Thyroid gland (tissue), 4 donors: Measurements from ENCODE around the gene CD302.
"Not testable (repeated sequence)": the region's sequence is repeated elsewhere in the genome, so short reads cannot be mapped to it uniquely, and the experiment has no call there.

Experiments
- POLR2A ChIP-seq, 2 donors: fragments of 450-650 bp; IDR thresholded peaks; one replicate each; pipeline ENCODE4 v1.6.1; 2017; ENCODE audit warnings: antibody characterized with exemption in 2 of 2, mild to moderate bottlenecking in 2 of 2, moderate library complexity in 1 of 2
- TF ChIP-seq, protein P1 (sequence below), 6 experiments: fragments of 200-600 bp in 3 of 6; fragments of 450-650 bp in 3 of 6; sonication (generic) in 3 of 6; IDR thresholded peaks; one replicate each; pipeline ENCODE4 v1.5.1; 2016 to 2019; ENCODE audit warnings: antibody characterized with exemption in 6 of 6, mild to moderate bottlenecking in 2 of 6, inconsistent platforms in 1 of 6, moderate library complexity in 1 of 6

GRCh38 chr2:159821775-159822477 lies 23.9 kb upstream of the CD302 start:
- TF ChIP-seq POLR2A (IDR thresholded peaks at IDR 0.05) = not testable (repeated sequence)
- TF ChIP-seq, protein P1, sequence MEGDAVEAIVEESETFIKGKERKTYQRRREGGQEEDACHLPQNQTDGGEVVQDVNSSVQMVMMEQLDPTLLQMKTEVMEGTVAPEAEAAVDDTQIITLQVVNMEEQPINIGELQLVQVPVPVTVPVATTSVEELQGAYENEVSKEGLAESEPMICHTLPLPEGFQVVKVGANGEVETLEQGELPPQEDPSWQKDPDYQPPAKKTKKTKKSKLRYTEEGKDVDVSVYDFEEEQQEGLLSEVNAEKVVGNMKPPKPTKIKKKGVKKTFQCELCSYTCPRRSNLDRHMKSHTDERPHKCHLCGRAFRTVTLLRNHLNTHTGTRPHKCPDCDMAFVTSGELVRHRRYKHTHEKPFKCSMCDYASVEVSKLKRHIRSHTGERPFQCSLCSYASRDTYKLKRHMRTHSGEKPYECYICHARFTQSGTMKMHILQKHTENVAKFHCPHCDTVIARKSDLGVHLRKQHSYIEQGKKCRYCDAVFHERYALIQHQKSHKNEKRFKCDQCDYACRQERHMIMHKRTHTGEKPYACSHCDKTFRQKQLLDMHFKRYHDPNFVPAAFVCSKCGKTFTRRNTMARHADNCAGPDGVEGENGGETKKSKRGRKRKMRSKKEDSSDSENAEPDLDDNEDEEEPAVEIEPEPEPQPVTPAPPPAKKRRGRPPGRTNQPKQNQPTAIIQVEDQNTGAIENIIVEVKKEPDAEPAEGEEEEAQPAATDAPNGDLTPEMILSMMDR (IDR thresholded peaks at IDR 0.05) = not testable (repeated sequence)
